ENCODE measurements around the gene MBNL3. TPM values are rescaled to one million over a fixed set of nuclear protein-coding genes. Genes with fewer than 3 reads are reported as not detected.

MBNL3 gene
- total and polyA plus RNA-seq, 9 of the 15 experiments (the other 6 are each of a cell fraction or from before 2014, with no cell fraction given): under 0.01 to 0.25 (median 0.16) TPM

DNA sequence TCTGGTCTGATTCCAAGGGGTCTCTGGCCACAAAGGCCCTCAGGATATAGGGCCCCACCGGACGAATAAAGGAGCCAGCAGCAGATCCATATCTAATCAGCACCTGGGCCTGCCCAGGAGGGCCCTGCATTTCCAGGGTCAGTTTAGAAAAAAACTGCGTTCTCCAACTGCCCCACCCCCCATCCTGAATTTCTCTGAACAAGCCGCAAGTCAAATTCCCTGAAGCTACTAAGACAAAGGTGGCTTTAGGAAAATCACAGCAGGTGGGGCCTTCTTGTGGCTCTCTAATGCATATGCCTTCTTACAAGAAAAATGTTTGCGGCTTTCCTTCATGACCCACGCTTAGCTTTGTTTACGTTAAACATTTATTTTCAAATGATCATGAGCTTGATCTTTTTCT is 76.6 kb downstream of the MBNL3 start:
- ATAC-seq (no peak), FAIRE-seq (no peak), DNase-seq (ENCODE audit: extremely low read depth in 1 of 4, low spot score in 3 of 4) (no peak)
- CTCF ChIA-PET (ENCODE audit: low intra/inter-chr PET ratio): no interaction called here
- no peak overlapping the region for H3K9ac ChIP-seq (ENCODE audit: insufficient read depth in 1 of 2, low read depth in 2 of 2, low read length in 2 of 2)
- no peak overlapping the region for H3K4me3 ChIP-seq
- TF ChIP-seq MED1 (CRISPR knock-in tag; IDR thresholded peaks at IDR 0.05; ENCODE audit: borderline replicate concordance) (no peak), MAFG (tag; conservative IDR thresholded peaks at IDR 0.05) (no peak), ESRRA (IDR thresholded peaks at IDR 0.05; ENCODE audit: borderline replicate concordance, low read depth) (no peak), ZNF668 (CRISPR knock-in tag; IDR thresholded peaks at IDR 0.05) (no peak), NFIX (CRISPR knock-in tag; IDR thresholded peaks at IDR 0.05; ENCODE audit: low read depth) (no peak), POLR3G (IDR thresholded peaks at IDR 0.05; ENCODE audit: extremely low read depth, insufficient read length, insufficient replicate concordance) (no peak), RAD51 (IDR thresholded peaks at IDR 0.05; ENCODE audit: borderline replicate concordance, low read depth) (no peak), ESRRB (CRISPR knock-in tag; IDR thresholded peaks at IDR 0.05; ENCODE audit: borderline replicate concordance) (no peak), EZH2 (IDR thresholded peaks at IDR 0.05; ENCODE audit: borderline replicate concordance, low read depth, low read length) (no peak), EHMT2 (IDR thresholded peaks at IDR 0.05) (no peak), SRSF7 (optimal IDR thresholded peaks at IDR 0.05; ENCODE audit: low read depth, low read length) (no peak), RB1 (IDR thresholded peaks at IDR 0.05; ENCODE audit: low read depth) (no peak), HNRNPK (IDR thresholded peaks at IDR 0.05; ENCODE audit: low read depth, low read length, poor library complexity, severe bottlenecking) (no peak), RERE (CRISPR knock-in tag; IDR thresholded peaks at IDR 0.05; ENCODE audit: borderline replicate concordance) (no peak), U2AF1 (optimal IDR thresholded peaks at IDR 0.05; ENCODE audit: low read depth, low read length) (no peak), HNRNPH1 (optimal IDR thresholded peaks at IDR 0.05; ENCODE audit: low read depth, low read length) (no peak), SUPT5H (IDR thresholded peaks at IDR 0.05) (no peak)
- TF ChIP-seq, protein P1, sequence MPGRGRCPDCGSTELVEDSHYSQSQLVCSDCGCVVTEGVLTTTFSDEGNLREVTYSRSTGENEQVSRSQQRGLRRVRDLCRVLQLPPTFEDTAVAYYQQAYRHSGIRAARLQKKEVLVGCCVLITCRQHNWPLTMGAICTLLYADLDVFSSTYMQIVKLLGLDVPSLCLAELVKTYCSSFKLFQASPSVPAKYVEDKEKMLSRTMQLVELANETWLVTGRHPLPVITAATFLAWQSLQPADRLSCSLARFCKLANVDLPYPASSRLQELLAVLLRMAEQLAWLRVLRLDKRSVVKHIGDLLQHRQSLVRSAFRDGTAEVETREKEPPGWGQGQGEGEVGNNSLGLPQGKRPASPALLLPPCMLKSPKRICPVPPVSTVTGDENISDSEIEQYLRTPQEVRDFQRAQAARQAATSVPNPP (IDR thresholded peaks at IDR 0.05; ENCODE audit: borderline replicate concordance, insufficient read depth, insufficient read length): no peak
- BruUV-seq (replicated peaks): no TSS peak
- no peak overlapping the region for H3K27ac ChIP-seq (ENCODE audit: extremely low read depth, low read depth, low read length)
- H2AFZ ChIP-seq (ENCODE audit: low read depth, low read length): no peak overlapping the region
- H3K4me2 ChIP-seq (ENCODE audit: insufficient read depth, low read length): no peak overlapping the region
- H3K27me3 ChIP-seq (ENCODE audit: control insufficient read depth in 2 of 2, insufficient read depth in 2 of 2, low read length in 2 of 2): no peaks in the 10 kb centered on the region
- H3K9me3 ChIP-seq (replicated peaks; ENCODE audit: control insufficient read depth, insufficient read depth, low read depth, low read length): no peaks in the 10 kb centered on the region
- intact Hi-C loops (cut with micrococcal nuclease) (no loop called here), in situ Hi-C loops (cut with MboI) (no loop called here)
- H3K36me3 ChIP-seq (ENCODE audit: control insufficient read depth, insufficient read depth, low read length): no peaks in the 10 kb centered on the region
- H3K4me1 ChIP-seq (replicated peaks in 1 of 2; ENCODE audit: control insufficient read depth in 2 of 2, insufficient read depth in 2 of 2, low read length in 2 of 2): no peaks in the 10 kb centered on the region
- POLR2A ChIA-PET: no interaction called here
- no peaks in the 10 kb centered on the region for H4K20me1 ChIP-seq (replicated peaks; ENCODE audit: control insufficient read depth, insufficient read depth, low read length)
- WGBS (ENCODE audit: insufficient coverage, low coverage, missing lambda C conversion rate): 19% methylated on average over 7 of the region's 7 CpGs
- H3K9me1 ChIP-seq (ENCODE audit: control insufficient read depth, insufficient read depth, low read length): no peaks in the 10 kb centered on the region
- no peaks in the 10 kb centered on the region for H3K79me2 ChIP-seq (ENCODE audit: control insufficient read depth, insufficient read depth, low read length)
